Smooth muscle cell (in vitro differentiated cells): Measurements from ENCODE around the gene MOSPD3. TPM values are rescaled to one million over a fixed set of nuclear protein-coding genes. Genes with fewer than 3 reads are reported as not detected.
A peak's percentile ranks its signal among the peaks of the same experiment; 100 is the strongest.

Experiments
- DNase-seq: peaks from one replicate; lab custom pipeline; 2025; ENCODE audit not compliant: unreplicated experiment; lab: John Stamatoyannopoulos, UW
- H2AFZ ChIP-seq: fragments of 200-600 bp; sonication (generic); 2 replicates; pipeline ENCODE4 v1.6.0; 2016; ENCODE audit warnings: antibody characterized with exemption, low read depth, mild to moderate bottlenecking
- H3F3A ChIP-seq: fragments of 200-600 bp; sonication (generic); 2 replicates; pipeline ENCODE4 v1.6.0; 2017; ENCODE audit warnings: antibody characterized with exemption, low read depth
- H3K27ac ChIP-seq: fragments of 200-600 bp; sonication (generic); 2 replicates; pipeline ENCODE4 v1.5.1; 2016; ENCODE audit warnings: low read depth, mild to moderate bottlenecking
- H3K27me3 ChIP-seq: fragments of 200-600 bp; sonication (generic); 2 replicates; pipeline ENCODE4 v1.6.1; 2016; ENCODE audit warnings: low read depth, mild to moderate bottlenecking
- H3K36me3 ChIP-seq: fragments of 200-600 bp; sonication (generic); 2 replicates; pipeline ENCODE4 v1.5.1; 2016; ENCODE audit warnings: low read depth
- H3K4me1 ChIP-seq: fragments of 200-600 bp; sonication (generic); 2 replicates; pipeline ENCODE4 v1.5.1; 2016; ENCODE audit warnings: low read depth
- H3K4me2 ChIP-seq: fragments of 200-600 bp; sonication (generic); 2 replicates; pipeline ENCODE4 v1.6.0; 2016; ENCODE audit warnings: mild to moderate bottlenecking
- H3K4me3 ChIP-seq: fragments of 200-600 bp; sonication (generic); 2 replicates; pipeline ENCODE4 v1.5.1; 2016; ENCODE audit warnings: mild to moderate bottlenecking
- H3K79me2 ChIP-seq: fragments of 200-600 bp; sonication (generic); 2 replicates; pipeline ENCODE4 v1.6.0; 2016; ENCODE audit warnings: low read depth, mild to moderate bottlenecking
- H3K9ac ChIP-seq: fragments of 200-600 bp; sonication (generic); 2 replicates; pipeline ENCODE4 v1.6.0; 2016; ENCODE audit warnings: low read depth
- H3K9me3 ChIP-seq: fragments of 200-600 bp; sonication (generic); replicated peaks from 2 replicates; pipeline ENCODE4 v1.5.1; 2016; ENCODE audit warnings: low read depth
- H4K20me1 ChIP-seq: fragments of 200-600 bp; sonication (generic); 2 replicates; pipeline ENCODE4 v1.6.0; 2016; ENCODE audit warnings: low read depth
- WGBS: methylation state at CpG from one replicate; pipeline ENCODE4 v1.1.7; 2016; ENCODE audit warnings: low lambda C conversion rate; 5-methylcytosine and 5-hydroxymethylcytosine counted together
- polyA plus RNA-seq: library from polyadenylated mRNA; unstranded; fragments of >200 nt; fragmentation: Nextera tagmentation; extraction: Ambion mirVana; gene quantifications from 2 replicates; pipeline ENCODE4 v1.2.1, GENCODE V29; 2016
- total RNA-seq: library from RNA; depleted of rRNA; stranded (reverse); fragments of >200 nt; gene quantifications from 2 replicates; pipeline ENCODE4 v1.2.3, GENCODE V29; 2014
- TF ChIP-seq, protein P1 (sequence below): fragments of 200-600 bp; sonication (generic); IDR thresholded peaks from 2 replicates; pipeline ENCODE4 v1.5.1; 2017; ENCODE audit warnings: borderline replicate concordance, mild to moderate bottlenecking, antibody characterized with exemption; ENCODE audit not compliant: insufficient read depth, poor library complexity, severe bottlenecking

The MOSPD3 gene
- total and polyA plus RNA-seq, 2 experiments from 2014 or later: 10.5 to 47.8 TPM

DNA sequence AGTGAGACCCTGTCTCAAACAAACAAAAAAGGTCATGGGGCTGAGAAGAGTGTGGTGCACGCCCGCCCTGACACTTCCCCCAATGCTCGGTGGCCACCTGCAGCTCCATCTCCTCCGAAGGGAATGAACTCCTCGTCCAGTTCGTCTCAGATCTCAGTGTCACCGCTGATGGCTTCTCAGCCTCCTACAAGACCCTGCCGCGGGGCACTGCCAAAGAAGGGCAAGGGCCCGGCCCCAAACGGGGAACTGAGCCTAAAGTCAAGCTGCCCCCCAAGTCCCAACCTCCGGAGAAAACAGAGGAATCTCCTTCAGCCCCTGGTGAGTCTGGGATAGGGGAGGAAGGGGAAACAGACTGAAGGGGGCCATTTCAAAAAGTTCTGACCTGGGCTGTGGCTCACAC is 6.0 kb upstream of the MOSPD3 start:
- peaks cover 19% of the 10 kb centered on the region for H3K4me1 ChIP-seq
- no peaks in the 10 kb centered on the region for H3K27me3 ChIP-seq
- no peak overlapping the region for H3K4me3 ChIP-seq
- H3K27ac ChIP-seq: no peak overlapping the region
- H3K4me2 ChIP-seq: no peak overlapping the region
- 93% methylated on average over 12 of the region's 12 CpGs for WGBS
- no peak for DNase-seq
- H3F3A ChIP-seq: peaks cover 31% of the 10 kb centered on the region
- TF ChIP-seq, protein P1, sequence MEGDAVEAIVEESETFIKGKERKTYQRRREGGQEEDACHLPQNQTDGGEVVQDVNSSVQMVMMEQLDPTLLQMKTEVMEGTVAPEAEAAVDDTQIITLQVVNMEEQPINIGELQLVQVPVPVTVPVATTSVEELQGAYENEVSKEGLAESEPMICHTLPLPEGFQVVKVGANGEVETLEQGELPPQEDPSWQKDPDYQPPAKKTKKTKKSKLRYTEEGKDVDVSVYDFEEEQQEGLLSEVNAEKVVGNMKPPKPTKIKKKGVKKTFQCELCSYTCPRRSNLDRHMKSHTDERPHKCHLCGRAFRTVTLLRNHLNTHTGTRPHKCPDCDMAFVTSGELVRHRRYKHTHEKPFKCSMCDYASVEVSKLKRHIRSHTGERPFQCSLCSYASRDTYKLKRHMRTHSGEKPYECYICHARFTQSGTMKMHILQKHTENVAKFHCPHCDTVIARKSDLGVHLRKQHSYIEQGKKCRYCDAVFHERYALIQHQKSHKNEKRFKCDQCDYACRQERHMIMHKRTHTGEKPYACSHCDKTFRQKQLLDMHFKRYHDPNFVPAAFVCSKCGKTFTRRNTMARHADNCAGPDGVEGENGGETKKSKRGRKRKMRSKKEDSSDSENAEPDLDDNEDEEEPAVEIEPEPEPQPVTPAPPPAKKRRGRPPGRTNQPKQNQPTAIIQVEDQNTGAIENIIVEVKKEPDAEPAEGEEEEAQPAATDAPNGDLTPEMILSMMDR: no peak
- no peaks in the 10 kb centered on the region for H3K36me3 ChIP-seq
- H3K9me3 ChIP-seq: no peaks in the 10 kb centered on the region
- H2AFZ ChIP-seq: no peak overlapping the region
- H3K9ac ChIP-seq: no peak overlapping the region
- peaks cover 3% of the 10 kb centered on the region for H3K79me2 ChIP-seq
- H4K20me1 ChIP-seq: peaks cover 19% of the 10 kb centered on the region

DNA sequence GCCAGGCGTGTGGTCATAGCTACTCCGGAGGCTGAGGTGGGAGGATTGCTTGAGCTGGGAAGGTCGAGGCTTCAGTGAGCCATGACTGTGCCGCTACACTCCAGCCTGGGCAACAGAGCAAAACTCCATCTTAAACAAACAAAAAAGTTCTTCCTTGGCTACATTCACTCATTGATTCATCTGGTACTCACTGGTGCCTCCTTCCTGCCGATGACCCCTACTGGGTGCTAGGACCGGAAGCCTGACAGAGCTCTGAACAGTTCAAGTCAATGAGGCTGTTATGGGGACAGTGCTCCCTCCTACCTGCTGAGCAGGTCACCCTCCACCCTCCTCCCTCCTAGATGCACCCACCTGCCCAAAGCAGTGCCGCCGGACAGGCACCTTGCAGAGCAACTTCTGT is 5.2 kb upstream of the MOSPD3 start:
- DNase-seq: no peak
- no peaks in the 10 kb centered on the region for H3K36me3 ChIP-seq
- no peak overlapping the region for H3K4me3 ChIP-seq
- peaks cover 19% of the 10 kb centered on the region for H4K20me1 ChIP-seq
- H2AFZ ChIP-seq: no peak overlapping the region
- TF ChIP-seq, protein P1: no peak
- no peaks in the 10 kb centered on the region for H3K27me3 ChIP-seq
- no peaks in the 10 kb centered on the region for H3K9me3 ChIP-seq
- peaks cover 32% of the 10 kb centered on the region for H3F3A ChIP-seq
- H3K79me2 ChIP-seq: peaks cover 3% of the 10 kb centered on the region
- no peak overlapping the region for H3K4me2 ChIP-seq
- H3K27ac ChIP-seq: no peak overlapping the region
- 92% methylated on average over 8 of the region's 8 CpGs for WGBS
- H3K9ac ChIP-seq: no peak overlapping the region
- H3K4me1 ChIP-seq: peaks cover 19% of the 10 kb centered on the region

DNA sequence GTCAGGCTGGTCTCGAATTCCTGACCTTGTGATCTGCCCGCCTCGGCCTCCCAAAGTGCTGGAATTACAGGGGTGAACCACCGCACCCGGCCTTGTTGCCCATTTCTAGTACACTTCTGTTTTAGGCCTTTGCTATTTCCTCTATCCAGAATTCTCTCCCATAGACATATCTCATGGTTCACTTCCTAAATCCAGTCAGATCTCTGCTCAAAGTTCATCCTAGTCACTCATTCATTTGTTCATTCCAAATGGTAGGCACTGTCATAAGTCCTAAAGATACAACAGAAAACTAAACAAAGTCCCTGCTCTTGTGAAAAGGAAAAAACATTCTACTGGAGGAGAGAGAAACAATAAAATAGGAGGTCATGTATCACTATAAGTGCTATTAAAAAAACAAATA is 2.4 kb upstream of the MOSPD3 start:
- Histone ChIP-seq H3K36me3 (no peaks in the 10 kb centered on the region), H3K4me3 (no peak overlapping the region), H3K4me2 (no peak overlapping the region), H3K9me3 (no peaks in the 10 kb centered on the region), H2AFZ (no peak overlapping the region), H3K27ac (no peak overlapping the region), H3K79me2 (no peaks in the 10 kb centered on the region), H4K20me1 (peaks cover 13% of the 10 kb centered on the region), H3F3A (peaks cover 20% of the 10 kb centered on the region), H3K4me1 (peaks cover 14% of the 10 kb centered on the region), H3K9ac (no peak overlapping the region), H3K27me3 (no peaks in the 10 kb centered on the region)
- 97% methylated on average over 5 of the region's 5 CpGs for WGBS
- DNase-seq: no peak
- TF ChIP-seq, protein P1: no peak

DNA sequence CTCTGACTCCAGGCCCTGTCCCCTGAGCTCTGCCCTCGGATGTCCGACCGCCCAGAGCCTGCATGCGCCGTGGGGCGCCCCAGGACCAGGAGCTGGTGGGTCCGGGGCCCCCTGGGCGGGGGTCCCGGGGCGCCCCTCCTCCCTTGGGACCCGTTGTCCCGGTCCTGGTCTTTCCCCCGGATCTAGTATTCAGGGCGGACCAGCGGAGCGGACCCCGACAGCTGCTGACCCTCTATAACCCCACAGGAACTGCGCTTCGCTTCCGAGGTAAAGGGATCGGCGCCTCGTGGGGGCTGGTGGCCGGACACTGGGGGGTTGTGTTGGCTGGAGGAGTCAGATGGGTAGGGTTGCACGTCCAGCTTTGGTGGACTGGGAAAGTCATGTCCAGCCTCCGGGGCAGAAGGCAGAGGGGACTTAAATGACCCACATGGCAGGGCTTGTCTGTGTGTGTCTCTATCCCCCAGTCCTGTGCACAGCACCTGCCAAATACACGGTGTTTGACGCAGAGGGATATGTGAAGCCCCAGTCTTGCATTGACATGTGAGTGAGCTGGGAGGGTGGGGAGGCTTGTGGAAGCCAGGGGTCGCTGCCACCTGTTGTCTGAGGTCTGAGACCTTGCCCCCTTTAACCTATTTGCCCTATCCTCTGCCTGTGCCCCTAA is 520 bp downstream of the MOSPD3 start:
- Histone ChIP-seq H3K79me2 (no peaks in the 10 kb centered on the region), H3F3A (peaks cover 7% of the 10 kb centered on the region), H3K36me3 (no peaks in the 10 kb centered on the region), H2AFZ (peak overlapping the region; percentile 62), H3K9me3 (no peaks in the 10 kb centered on the region), H3K27ac (no peak overlapping the region), H3K4me1 (peaks cover 10% of the 10 kb centered on the region), H3K4me2 (peak overlapping the region; percentile 96), H3K4me3 (peak overlapping the region; percentile 54), H3K9ac (peak overlapping the region; percentile 64), H4K20me1 (no peaks in the 10 kb centered on the region), H3K27me3 (no peaks in the 10 kb centered on the region)
- no peak for DNase-seq
- 12% methylated on average over 26 of the region's 29 CpGs for WGBS
- TF ChIP-seq, protein P1: no peak
